WTC11 (cell line): ENCODE results near the gene HEPHL1. TPM values are rescaled to one million over a fixed set of nuclear protein-coding genes. Genes with fewer than 3 reads are reported as not detected.

Experiments
- ATAC-seq: fragments of 200-7000 bp; cut with Tn5 transposase; 2 replicates; pipeline ENCODE4 v1.10.0; 2021; ENCODE audit warnings: mild to moderate bottlenecking, moderate library complexity
- CTCF ChIA-PET: fragments of 300-600 bp; sonication (Branson Sonifier 250); formaldehyde crosslinking; loops from one replicate; lab custom pipeline; 2021; ENCODE audit warnings: antibody characterized with exemption; lab: Charles Lee
- POLR2A ChIA-PET: fragments of 350-600 bp; sonication (Branson Sonifier 250); formaldehyde crosslinking; loops from one replicate; lab custom pipeline; 2021; ENCODE audit warnings: antibody characterized with exemption; lab: Charles Lee
- DNase-seq: peaks from one replicate; pipeline ENCODE4 v3.0.0; 2021; ENCODE audit warnings: low spot score
- H3K27ac Mint-ChIP-seq: 2 replicates; pipeline ENCODE4 v1.8.0; 2021; ENCODE audit warnings: mixed read lengths
- H3K27me3 Mint-ChIP-seq: 2 replicates; pipeline ENCODE4 v1.8.0; 2021; ENCODE audit warnings: low read depth, mild to moderate bottlenecking, moderate library complexity, mixed read lengths
- H3K36me3 Mint-ChIP-seq: 2 replicates; pipeline ENCODE4 v1.8.0; 2021; ENCODE audit warnings: mixed read lengths
- H3K4me1 Mint-ChIP-seq: 2 replicates; pipeline ENCODE4 v1.8.0; 2022; ENCODE audit warnings: mixed read lengths
- H3K4me3 Mint-ChIP-seq: 2 replicates; pipeline ENCODE4 v1.8.0; 2021; ENCODE audit warnings: mild to moderate bottlenecking, moderate library complexity, mixed read lengths
- H3K9me3 Mint-ChIP-seq: 2 replicates; pipeline ENCODE4 v1.8.0; 2021; ENCODE audit warnings: mixed read lengths
- ATF1 ChIP-seq: sonication (generic); formaldehyde crosslinking; IDR thresholded peaks from 2 replicates; pipeline ENCODE4 v1.8.1; 2023; ENCODE audit warnings: mild to moderate bottlenecking, moderate library complexity, missing genetic modification reagents
- CREM ChIP-seq: sonication (generic); formaldehyde crosslinking; IDR thresholded peaks from 2 replicates; pipeline ENCODE4 v1.8.1; 2022; ENCODE audit warnings: mild to moderate bottlenecking, missing genetic modification reagents, moderate library complexity
- ELF4 ChIP-seq: sonication (generic); formaldehyde crosslinking; IDR thresholded peaks from 2 replicates; pipeline ENCODE4 v1.8.1; 2022; ENCODE audit warnings: low read depth, mild to moderate bottlenecking, moderate library complexity, missing genetic modification reagents
- FOXJ3 ChIP-seq: sonication (generic); formaldehyde crosslinking; IDR thresholded peaks from 2 replicates; pipeline ENCODE4 v1.9.0; 2021; ENCODE audit warnings: missing genetic modification reagents, mild to moderate bottlenecking, borderline replicate concordance
- FOXK1 ChIP-seq: sonication (generic); formaldehyde crosslinking; IDR thresholded peaks from 2 replicates; pipeline ENCODE4 v1.8.0; 2022; ENCODE audit warnings: mild to moderate bottlenecking, moderate library complexity, missing genetic modification reagents
- JUN ChIP-seq: sonication (generic); formaldehyde crosslinking; IDR thresholded peaks from 2 replicates; pipeline ENCODE4 v1.8.0; 2023; ENCODE audit warnings: mild to moderate bottlenecking, missing genetic modification reagents
- NFATC4 ChIP-seq: fragments of 250-450 bp; sonication (Bioruptor Pico); IDR thresholded peaks from 2 replicates; pipeline ENCODE4 v1.9.0; 2021; ENCODE audit warnings: mild to moderate bottlenecking
- NR3C1 ChIP-seq: sonication (generic); formaldehyde crosslinking; conservative IDR thresholded peaks from 2 replicates; pipeline ENCODE4 v1.8.1; 2023; ENCODE audit warnings: low read depth, mild to moderate bottlenecking, missing genetic modification reagents
- OVOL2 ChIP-seq: fragments of 250-450 bp; sonication (Bioruptor Pico); IDR thresholded peaks from 2 replicates; pipeline ENCODE4 v1.9.0; 2021; ENCODE audit warnings: mild to moderate bottlenecking, borderline replicate concordance
- RELA ChIP-seq: sonication (generic); formaldehyde crosslinking; IDR thresholded peaks from 2 replicates; pipeline ENCODE4 v1.8.1; 2022; ENCODE audit warnings: missing genetic modification reagents, mild to moderate bottlenecking, borderline replicate concordance
- SMAD4 ChIP-seq: sonication (generic); formaldehyde crosslinking; IDR thresholded peaks from 2 replicates; pipeline ENCODE4 v1.8.0; 2022; ENCODE audit warnings: mild to moderate bottlenecking, missing genetic modification reagents
- TEAD1 ChIP-seq: sonication (generic); formaldehyde crosslinking; IDR thresholded peaks from 2 replicates; pipeline ENCODE4 v1.8.0; 2022; ENCODE audit warnings: mild to moderate bottlenecking, missing genetic modification reagents
- TP53 ChIP-seq: sonication (generic); formaldehyde crosslinking; IDR thresholded peaks from 2 replicates; pipeline ENCODE4 v1.8.1; 2023; ENCODE audit warnings: mild to moderate bottlenecking, missing genetic modification reagents
- ZNF121 ChIP-seq: sonication (generic); formaldehyde crosslinking; IDR thresholded peaks from 2 replicates; pipeline ENCODE4 v1.8.0; 2023; ENCODE audit warnings: missing genetic modification reagents
- ZNF263 ChIP-seq: sonication (generic); formaldehyde crosslinking; IDR thresholded peaks from 2 replicates; pipeline ENCODE4 v1.8.1; 2022; ENCODE audit warnings: low read depth, mild to moderate bottlenecking, moderate library complexity, missing genetic modification reagents
- ZNF671 ChIP-seq: fragments of 250-450 bp; sonication (Bioruptor Pico); IDR thresholded peaks from 2 replicates; pipeline ENCODE4 v1.8.0; 2021; ENCODE audit warnings: mild to moderate bottlenecking
- total RNA-seq: library from RNA; stranded (reverse); gene quantifications from 3 replicates; pipeline ENCODE4 v1.2.3, GENCODE V29; 2021
- TF ChIP-seq, protein P1 (sequence below): sonication (generic); formaldehyde crosslinking; IDR thresholded peaks from 2 replicates; pipeline ENCODE4 v1.8.0; 2023; ENCODE audit warnings: missing genetic modification reagents, mild to moderate bottlenecking, borderline replicate concordance
- TF ChIP-seq, protein P2 (sequence below): sonication (generic); formaldehyde crosslinking; IDR thresholded peaks from 2 replicates; pipeline ENCODE4 v1.8.1; 2022; ENCODE audit warnings: low read depth, missing genetic modification reagents, borderline replicate concordance
- TF ChIP-seq, protein P3 (sequence below): sonication (generic); formaldehyde crosslinking; IDR thresholded peaks from 2 replicates; pipeline ENCODE4 v1.8.1; 2023; ENCODE audit warnings: mild to moderate bottlenecking, missing genetic modification reagents, moderate library complexity
- TF ChIP-seq, protein P4 (sequence below): fragments of 250-450 bp; sonication (Bioruptor Pico); IDR thresholded peaks from 2 replicates; pipeline ENCODE4 v2.1.2; 2022; ENCODE audit warnings: mild to moderate bottlenecking, moderate library complexity
- TF ChIP-seq, protein P5 (sequence below): fragments of 250-450 bp; sonication (Bioruptor Pico); IDR thresholded peaks from 2 replicates; pipeline ENCODE4 v1.9.0; 2021; ENCODE audit warnings: moderate library complexity, mild to moderate bottlenecking, inconsistent platforms, borderline replicate concordance
- TF ChIP-seq, protein P6 (sequence below): sonication (generic); formaldehyde crosslinking; IDR thresholded peaks from 2 replicates; pipeline ENCODE4 v1.8.0; 2022; ENCODE audit warnings: mild to moderate bottlenecking, missing genetic modification reagents
- TF ChIP-seq, protein P7 (sequence below): sonication (generic); formaldehyde crosslinking; IDR thresholded peaks from 2 replicates; pipeline ENCODE4 v1.8.1; 2023; ENCODE audit warnings: mild to moderate bottlenecking, missing genetic modification reagents
- TF ChIP-seq, protein P8 (sequence below): sonication (generic); formaldehyde crosslinking; IDR thresholded peaks from 2 replicates; pipeline ENCODE4 v1.8.0; 2022; ENCODE audit warnings: mild to moderate bottlenecking, missing genetic modification reagents
- TF ChIP-seq, protein P9 (sequence below): fragments of 250-450 bp; sonication (Bioruptor Pico); IDR thresholded peaks from 2 replicates; pipeline ENCODE4 v1.9.0; 2021; ENCODE audit warnings: mild to moderate bottlenecking

Gene HEPHL1
- total RNA-seq, 1 experiment from 2014 or later, result 0.13 TPM

DNA sequence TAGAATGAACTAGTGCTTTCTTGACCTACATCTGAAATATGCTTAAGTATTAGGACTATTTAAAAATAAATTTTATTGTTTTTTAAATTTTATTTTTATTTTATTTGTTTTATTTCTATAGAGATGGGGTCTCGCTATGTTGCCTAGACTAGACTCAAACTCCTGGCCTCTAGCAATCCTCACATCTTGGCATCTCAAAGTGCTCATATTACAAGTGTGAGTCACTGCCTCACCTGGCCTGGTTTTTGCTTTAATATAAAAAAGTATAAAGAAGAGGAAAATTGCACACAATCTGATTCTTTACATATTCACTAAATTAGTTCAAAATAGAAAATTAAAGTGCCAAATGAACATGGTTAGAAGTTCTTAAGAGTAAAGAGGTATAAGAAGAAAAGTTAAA lies 37.5 kb downstream of the HEPHL1 start (continued):
- TF ChIP-seq CREM (CRISPR knock-in tag) (no peak), FOXJ3 (CRISPR knock-in tag) (no peak), ZNF671 (CRISPR knock-in tag) (no peak), TEAD1 (CRISPR knock-in tag) (no peak), ZNF121 (CRISPR knock-in tag) (no peak), RELA (CRISPR knock-in tag) (no peak), NR3C1 (no peak)
- TF ChIP-seq, protein P1, sequence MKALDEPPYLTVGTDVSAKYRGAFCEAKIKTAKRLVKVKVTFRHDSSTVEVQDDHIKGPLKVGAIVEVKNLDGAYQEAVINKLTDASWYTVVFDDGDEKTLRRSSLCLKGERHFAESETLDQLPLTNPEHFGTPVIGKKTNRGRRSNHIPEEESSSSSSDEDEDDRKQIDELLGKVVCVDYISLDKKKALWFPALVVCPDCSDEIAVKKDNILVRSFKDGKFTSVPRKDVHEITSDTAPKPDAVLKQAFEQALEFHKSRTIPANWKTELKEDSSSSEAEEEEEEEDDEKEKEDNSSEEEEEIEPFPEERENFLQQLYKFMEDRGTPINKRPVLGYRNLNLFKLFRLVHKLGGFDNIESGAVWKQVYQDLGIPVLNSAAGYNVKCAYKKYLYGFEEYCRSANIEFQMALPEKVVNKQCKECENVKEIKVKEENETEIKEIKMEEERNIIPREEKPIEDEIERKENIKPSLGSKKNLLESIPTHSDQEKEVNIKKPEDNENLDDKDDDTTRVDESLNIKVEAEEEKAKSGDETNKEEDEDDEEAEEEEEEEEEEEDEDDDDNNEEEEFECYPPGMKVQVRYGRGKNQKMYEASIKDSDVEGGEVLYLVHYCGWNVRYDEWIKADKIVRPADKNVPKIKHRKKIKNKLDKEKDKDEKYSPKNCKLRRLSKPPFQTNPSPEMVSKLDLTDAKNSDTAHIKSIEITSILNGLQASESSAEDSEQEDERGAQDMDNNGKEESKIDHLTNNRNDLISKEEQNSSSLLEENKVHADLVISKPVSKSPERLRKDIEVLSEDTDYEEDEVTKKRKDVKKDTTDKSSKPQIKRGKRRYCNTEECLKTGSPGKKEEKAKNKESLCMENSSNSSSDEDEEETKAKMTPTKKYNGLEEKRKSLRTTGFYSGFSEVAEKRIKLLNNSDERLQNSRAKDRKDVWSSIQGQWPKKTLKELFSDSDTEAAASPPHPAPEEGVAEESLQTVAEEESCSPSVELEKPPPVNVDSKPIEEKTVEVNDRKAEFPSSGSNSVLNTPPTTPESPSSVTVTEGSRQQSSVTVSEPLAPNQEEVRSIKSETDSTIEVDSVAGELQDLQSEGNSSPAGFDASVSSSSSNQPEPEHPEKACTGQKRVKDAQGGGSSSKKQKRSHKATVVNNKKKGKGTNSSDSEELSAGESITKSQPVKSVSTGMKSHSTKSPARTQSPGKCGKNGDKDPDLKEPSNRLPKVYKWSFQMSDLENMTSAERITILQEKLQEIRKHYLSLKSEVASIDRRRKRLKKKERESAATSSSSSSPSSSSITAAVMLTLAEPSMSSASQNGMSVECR, result no peak
- TF ChIP-seq, protein P2, sequence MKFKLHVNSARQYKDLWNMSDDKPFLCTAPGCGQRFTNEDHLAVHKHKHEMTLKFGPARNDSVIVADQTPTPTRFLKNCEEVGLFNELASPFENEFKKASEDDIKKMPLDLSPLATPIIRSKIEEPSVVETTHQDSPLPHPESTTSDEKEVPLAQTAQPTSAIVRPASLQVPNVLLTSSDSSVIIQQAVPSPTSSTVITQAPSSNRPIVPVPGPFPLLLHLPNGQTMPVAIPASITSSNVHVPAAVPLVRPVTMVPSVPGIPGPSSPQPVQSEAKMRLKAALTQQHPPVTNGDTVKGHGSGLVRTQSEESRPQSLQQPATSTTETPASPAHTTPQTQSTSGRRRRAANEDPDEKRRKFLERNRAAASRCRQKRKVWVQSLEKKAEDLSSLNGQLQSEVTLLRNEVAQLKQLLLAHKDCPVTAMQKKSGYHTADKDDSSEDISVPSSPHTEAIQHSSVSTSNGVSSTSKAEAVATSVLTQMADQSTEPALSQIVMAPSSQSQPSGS (CRISPR knock-in tag), result no peak
- TF ChIP-seq, protein P3, sequence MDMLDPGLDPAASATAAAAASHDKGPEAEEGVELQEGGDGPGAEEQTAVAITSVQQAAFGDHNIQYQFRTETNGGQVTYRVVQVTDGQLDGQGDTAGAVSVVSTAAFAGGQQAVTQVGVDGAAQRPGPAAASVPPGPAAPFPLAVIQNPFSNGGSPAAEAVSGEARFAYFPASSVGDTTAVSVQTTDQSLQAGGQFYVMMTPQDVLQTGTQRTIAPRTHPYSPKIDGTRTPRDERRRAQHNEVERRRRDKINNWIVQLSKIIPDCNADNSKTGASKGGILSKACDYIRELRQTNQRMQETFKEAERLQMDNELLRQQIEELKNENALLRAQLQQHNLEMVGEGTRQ (CRISPR knock-in tag), result no peak
- TF ChIP-seq, all 79 proteins: peak for 0

DNA sequence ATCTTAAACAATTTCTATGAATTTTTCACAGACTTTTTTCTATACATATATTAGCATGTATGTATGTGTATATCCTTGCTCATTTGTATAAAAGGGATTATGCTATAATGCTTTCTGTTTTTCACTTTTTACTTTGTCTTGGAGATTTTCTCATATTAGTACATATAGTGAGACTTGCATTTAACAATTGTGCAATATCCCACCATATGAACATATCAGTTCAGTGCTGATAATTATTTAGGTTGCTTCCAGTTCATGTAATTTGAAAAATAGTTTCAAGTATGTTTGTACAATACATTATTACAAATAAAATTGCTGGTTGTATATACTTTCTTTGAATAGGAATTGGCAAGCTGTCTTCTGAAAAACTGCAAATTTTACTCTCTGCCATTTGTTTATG lies 37.9 kb downstream of the HEPHL1 start:
- H3K27ac Mint-ChIP-seq, result no peak overlapping the region
- ATAC-seq (no peak), DNase-seq (no peak)
- no peak overlapping the region for H3K4me3 Mint-ChIP-seq
- ChIA-PET POLR2A (no interaction called here), CTCF (interaction anchor here (1.0 kb wide), 1 partner anchor 138 kb away, joined by 3 read pairs; no protein-coding TSS in a partner anchor)
- peaks cover 5% of the 10 kb centered on the region; the same call in 1 of the 2 replicates for H3K9me3 Mint-ChIP-seq
- TF ChIP-seq, protein P4, sequence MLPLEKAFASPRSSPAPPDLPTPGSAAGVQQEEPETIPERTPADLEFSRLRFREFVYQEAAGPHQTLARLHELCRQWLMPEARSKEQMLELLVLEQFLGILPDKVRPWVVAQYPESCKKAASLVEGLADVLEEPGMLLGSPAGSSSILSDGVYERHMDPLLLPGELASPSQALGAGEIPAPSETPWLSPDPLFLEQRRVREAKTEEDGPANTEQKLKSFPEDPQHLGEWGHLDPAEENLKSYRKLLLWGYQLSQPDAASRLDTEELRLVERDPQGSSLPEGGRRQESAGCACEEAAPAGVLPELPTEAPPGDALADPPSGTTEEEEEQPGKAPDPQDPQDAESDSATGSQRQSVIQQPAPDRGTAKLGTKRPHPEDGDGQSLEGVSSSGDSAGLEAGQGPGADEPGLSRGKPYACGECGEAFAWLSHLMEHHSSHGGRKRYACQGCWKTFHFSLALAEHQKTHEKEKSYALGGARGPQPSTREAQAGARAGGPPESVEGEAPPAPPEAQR (CRISPR knock-in tag), result no peak
- TF ChIP-seq, protein P5, sequence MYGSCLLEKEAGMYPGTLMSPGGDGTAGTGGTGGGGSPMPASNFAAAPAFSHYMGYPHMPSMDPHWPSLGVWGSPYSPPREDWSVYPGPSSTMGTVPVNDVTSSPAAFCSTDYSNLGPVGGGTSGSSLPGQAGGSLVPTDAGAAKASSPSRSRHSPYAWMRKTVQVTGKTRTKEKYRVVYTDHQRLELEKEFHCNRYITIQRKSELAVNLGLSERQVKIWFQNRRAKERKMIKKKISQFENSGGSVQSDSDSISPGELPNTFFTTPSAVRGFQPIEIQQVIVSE, result no peak
- TF ChIP-seq, protein P6, sequence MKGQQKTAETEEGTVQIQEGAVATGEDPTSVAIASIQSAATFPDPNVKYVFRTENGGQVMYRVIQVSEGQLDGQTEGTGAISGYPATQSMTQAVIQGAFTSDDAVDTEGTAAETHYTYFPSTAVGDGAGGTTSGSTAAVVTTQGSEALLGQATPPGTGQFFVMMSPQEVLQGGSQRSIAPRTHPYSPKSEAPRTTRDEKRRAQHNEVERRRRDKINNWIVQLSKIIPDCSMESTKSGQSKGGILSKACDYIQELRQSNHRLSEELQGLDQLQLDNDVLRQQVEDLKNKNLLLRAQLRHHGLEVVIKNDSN, result no peak
- TF ChIP-seq JUN (no peak), ZNF263 (no peak), CREM (CRISPR knock-in tag) (no peak), SMAD4 (CRISPR knock-in tag) (no peak), NFATC4 (CRISPR knock-in tag) (no peak), ELF4 (CRISPR knock-in tag) (no peak), TP53 (CRISPR knock-in tag) (no peak), ATF1 (no peak), FOXK1 (CRISPR knock-in tag) (no peak), OVOL2 (CRISPR knock-in tag) (no peak)
- TF ChIP-seq, protein P7, sequence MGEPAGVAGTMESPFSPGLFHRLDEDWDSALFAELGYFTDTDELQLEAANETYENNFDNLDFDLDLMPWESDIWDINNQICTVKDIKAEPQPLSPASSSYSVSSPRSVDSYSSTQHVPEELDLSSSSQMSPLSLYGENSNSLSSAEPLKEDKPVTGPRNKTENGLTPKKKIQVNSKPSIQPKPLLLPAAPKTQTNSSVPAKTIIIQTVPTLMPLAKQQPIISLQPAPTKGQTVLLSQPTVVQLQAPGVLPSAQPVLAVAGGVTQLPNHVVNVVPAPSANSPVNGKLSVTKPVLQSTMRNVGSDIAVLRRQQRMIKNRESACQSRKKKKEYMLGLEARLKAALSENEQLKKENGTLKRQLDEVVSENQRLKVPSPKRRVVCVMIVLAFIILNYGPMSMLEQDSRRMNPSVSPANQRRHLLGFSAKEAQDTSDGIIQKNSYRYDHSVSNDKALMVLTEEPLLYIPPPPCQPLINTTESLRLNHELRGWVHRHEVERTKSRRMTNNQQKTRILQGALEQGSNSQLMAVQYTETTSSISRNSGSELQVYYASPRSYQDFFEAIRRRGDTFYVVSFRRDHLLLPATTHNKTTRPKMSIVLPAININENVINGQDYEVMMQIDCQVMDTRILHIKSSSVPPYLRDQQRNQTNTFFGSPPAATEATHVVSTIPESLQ (CRISPR knock-in tag), result no peak
- TF ChIP-seq, protein P8, sequence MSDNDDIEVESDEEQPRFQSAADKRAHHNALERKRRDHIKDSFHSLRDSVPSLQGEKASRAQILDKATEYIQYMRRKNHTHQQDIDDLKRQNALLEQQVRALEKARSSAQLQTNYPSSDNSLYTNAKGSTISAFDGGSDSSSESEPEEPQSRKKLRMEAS (CRISPR knock-in tag), result no peak
- TF ChIP-seq, protein P9, sequence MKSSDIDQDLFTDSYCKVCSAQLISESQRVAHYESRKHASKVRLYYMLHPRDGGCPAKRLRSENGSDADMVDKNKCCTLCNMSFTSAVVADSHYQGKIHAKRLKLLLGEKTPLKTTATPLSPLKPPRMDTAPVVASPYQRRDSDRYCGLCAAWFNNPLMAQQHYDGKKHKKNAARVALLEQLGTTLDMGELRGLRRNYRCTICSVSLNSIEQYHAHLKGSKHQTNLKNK, result no peak
- no peaks in the 10 kb centered on the region; the same call in 1 of the 2 replicates for H3K27me3 Mint-ChIP-seq
- H3K4me1 Mint-ChIP-seq, result no peaks in the 10 kb centered on the region
- no peaks in the 10 kb centered on the region for H3K36me3 Mint-ChIP-seq
